ENCODE data around the gene PTPRD.

The PTPRD gene

DNA sequence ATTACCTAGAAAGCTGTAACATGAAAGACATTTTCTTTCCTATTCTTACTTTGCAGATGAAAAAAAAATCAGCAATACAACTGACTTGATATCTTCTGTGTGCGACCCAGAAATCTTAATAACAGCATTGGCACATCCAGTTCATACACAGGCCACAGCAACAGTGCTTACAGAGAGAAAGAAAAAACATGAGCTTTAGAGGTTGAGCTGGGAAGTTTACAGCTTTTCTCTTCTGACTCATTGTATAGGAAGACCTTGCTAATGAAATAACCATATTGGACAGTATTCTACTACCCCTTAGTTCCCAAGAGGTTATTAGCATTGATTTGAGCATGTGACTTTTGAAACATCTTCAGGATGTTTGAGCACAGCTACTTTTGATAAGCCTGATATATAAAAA is 1779.8 kb downstream of the PTPRD start:
- Histone ChIP-seq H3K27me3 (ENCODE audit: insufficient read depth, insufficient read length) (no peaks in the 10 kb centered on the region), H3K4me1 (ENCODE audit: insufficient read depth, insufficient read length) (no peaks in the 10 kb centered on the region), H3K36me3 (ENCODE audit: insufficient read depth, insufficient read length, low read length) (no peaks in the 10 kb centered on the region), H3K9ac (ENCODE audit: insufficient read length, low read depth) (no peak overlapping the region), H3K9me3 (ENCODE audit: insufficient read depth, low read length) (no peaks in the 10 kb centered on the region), H3K4me3 (ENCODE audit: insufficient read length, low read depth) (no peak overlapping the region)
- no peak for DNase-seq (ENCODE audit: low read depth, low spot score)
- no peak for TF ChIP-seq YY1 (IDR thresholded peaks at IDR 0.05; ENCODE audit: insufficient read depth, insufficient read length)

DNA sequence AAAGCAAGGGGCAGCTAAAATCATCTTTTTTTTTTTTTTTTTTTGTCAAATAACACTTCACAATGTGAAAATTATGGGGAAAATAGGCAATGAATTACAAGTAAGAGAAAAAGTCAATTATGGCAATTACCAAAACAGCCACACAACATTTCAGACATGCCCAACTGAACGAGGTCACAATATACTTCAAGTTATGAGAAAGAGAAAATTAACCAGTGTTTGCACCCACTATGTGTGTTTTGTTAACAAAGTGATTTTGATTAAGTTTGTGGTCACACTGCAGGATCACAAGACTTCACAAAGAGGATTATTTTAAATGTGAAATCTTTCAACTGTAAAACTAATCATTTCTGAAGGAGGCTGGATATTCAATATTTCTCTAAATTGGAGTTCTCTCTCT is 1780.4 kb downstream of the PTPRD start:
- Histone ChIP-seq H3K27me3 (ENCODE audit: insufficient read depth, insufficient read length) (no peaks in the 10 kb centered on the region), H3K9me3 (ENCODE audit: insufficient read depth, low read length) (no peaks in the 10 kb centered on the region), H3K4me3 (ENCODE audit: insufficient read length, low read depth) (no peak overlapping the region), H3K4me1 (ENCODE audit: insufficient read depth, insufficient read length) (no peaks in the 10 kb centered on the region), H3K9ac (ENCODE audit: insufficient read length, low read depth) (no peak overlapping the region), H3K36me3 (ENCODE audit: insufficient read depth, insufficient read length, low read length) (no peaks in the 10 kb centered on the region)
- TF ChIP-seq SUZ12 (IDR thresholded peaks at IDR 0.05; ENCODE audit: extremely low read depth, insufficient read depth, insufficient read length) (no peak), ZNF274 (IDR thresholded peaks at IDR 0.05; ENCODE audit: low read depth, low read length) (no peak), YY1 (IDR thresholded peaks at IDR 0.05; ENCODE audit: insufficient read depth, insufficient read length) (no peak)
- no peak for DNase-seq (ENCODE audit: low read depth, low spot score)

DNA sequence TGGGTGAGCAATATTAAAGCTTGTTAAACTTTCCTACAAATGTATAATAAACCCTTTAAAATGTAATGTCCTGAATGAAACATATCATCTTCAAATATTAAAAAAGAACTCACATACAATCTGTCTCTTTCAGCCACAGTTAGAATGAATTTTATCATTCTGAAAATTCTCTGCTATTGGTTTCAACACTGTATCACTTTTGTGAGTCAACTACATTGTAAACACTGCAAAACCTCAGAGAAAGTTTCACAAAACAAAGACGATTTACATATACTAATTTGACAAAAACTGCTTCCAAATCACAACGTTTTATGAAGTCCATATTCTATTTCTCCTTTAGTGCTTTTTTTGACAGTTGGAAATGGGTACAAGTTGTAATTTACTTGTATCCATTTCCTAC is 1781.2 kb downstream of the PTPRD start:
- Histone ChIP-seq H3K4me3 (ENCODE audit: insufficient read length, low read depth) (no peak overlapping the region), H3K36me3 (ENCODE audit: insufficient read depth, insufficient read length, low read length) (no peaks in the 10 kb centered on the region), H3K9me3 (ENCODE audit: insufficient read depth, low read length) (no peaks in the 10 kb centered on the region), H3K4me1 (ENCODE audit: insufficient read depth, insufficient read length) (no peaks in the 10 kb centered on the region), H3K9ac (ENCODE audit: insufficient read length, low read depth) (no peak overlapping the region), H3K27me3 (ENCODE audit: insufficient read depth, insufficient read length) (no peaks in the 10 kb centered on the region)
- no peak for DNase-seq (ENCODE audit: low read depth, low spot score)
- TF ChIP-seq YY1 (IDR thresholded peaks at IDR 0.05; ENCODE audit: insufficient read depth, insufficient read length): no peak
- TF ChIP-seq SUZ12 (IDR thresholded peaks at IDR 0.05; ENCODE audit: extremely low read depth, insufficient read depth, insufficient read length): no peak
- no peak for TF ChIP-seq ZNF274 (IDR thresholded peaks at IDR 0.05; ENCODE audit: low read depth, low read length)

DNA sequence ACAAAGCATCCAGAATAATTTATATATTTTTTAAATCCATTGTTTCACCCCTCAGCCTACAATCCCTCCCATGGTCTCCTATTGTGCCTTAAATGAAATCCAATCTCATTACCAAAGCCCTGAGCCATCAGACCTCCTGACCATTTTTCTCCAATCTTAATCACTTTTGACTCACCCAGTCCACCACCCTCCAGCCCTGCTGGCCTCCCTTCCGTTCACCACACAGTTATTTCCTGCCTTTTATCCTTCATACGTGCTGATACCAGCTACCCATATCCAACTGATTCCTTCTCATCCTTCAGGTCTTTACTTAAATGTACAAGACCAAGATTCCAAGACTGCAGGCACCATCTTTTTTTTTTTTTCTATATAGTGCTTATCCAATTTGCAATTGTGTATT is 1786.5 kb downstream of the PTPRD start:
- no peaks in the 10 kb centered on the region; the same call in 1 of the 2 replicates for H3K9me3 ChIP-seq (ENCODE audit: insufficient read depth, low read length)
- no peak for DNase-seq (ENCODE audit: low read depth, low spot score)
- H3K27me3 ChIP-seq (ENCODE audit: insufficient read depth, insufficient read length): no peaks in the 10 kb centered on the region
- H3K4me1 ChIP-seq (ENCODE audit: insufficient read depth, insufficient read length): no peaks in the 10 kb centered on the region
- no peak for TF ChIP-seq ZNF274 (IDR thresholded peaks at IDR 0.05; ENCODE audit: low read depth, low read length)
- TF ChIP-seq SUZ12 (IDR thresholded peaks at IDR 0.05; ENCODE audit: extremely low read depth, insufficient read depth, insufficient read length): no peak
- TF ChIP-seq YY1 (IDR thresholded peaks at IDR 0.05; ENCODE audit: insufficient read depth, insufficient read length): no peak
- H3K4me3 ChIP-seq (ENCODE audit: insufficient read length, low read depth): no peak overlapping the region
- no peaks in the 10 kb centered on the region for H3K36me3 ChIP-seq (ENCODE audit: insufficient read depth, insufficient read length, low read length)
- H3K9ac ChIP-seq (ENCODE audit: insufficient read length, low read depth): no peak overlapping the region

DNA sequence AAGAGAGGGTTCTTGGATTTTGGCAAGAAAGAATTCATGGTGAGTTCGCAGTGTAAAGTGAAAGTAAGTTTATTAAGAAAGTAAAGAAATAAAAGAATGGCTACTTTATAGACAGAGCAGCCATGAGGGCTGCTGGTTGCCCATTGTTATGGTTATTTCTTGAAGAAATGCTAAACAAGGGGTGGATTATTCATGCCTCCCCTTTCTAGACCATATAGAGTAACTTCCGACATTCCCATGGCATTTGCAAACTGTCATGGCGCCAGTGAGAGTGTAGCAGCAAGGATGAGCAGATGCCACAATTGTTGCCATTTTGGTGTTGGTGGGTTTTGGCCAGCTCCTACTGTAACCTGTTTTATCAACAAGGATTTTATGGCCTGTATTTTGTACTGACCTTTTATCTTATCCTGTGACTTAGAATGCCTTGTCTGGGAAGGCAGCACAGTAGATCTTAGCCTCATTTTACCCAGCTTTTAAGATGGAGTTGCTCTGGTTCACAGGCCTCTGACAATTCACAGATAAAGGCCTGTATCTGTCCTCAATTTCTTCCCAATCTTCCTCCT is 1787.1 kb downstream of the PTPRD start:
- Histone ChIP-seq H3K4me1 (ENCODE audit: insufficient read depth, insufficient read length) (no peaks in the 10 kb centered on the region), H3K4me3 (ENCODE audit: insufficient read length, low read depth) (no peak overlapping the region), H3K9ac (ENCODE audit: insufficient read length, low read depth) (no peak overlapping the region), H3K36me3 (ENCODE audit: insufficient read depth, insufficient read length, low read length) (no peaks in the 10 kb centered on the region), H3K27me3 (ENCODE audit: insufficient read depth, insufficient read length) (no peaks in the 10 kb centered on the region), H3K9me3 (ENCODE audit: insufficient read depth, low read length) (no peaks in the 10 kb centered on the region; the same call in 1 of the 2 replicates)
- TF ChIP-seq YY1 (IDR thresholded peaks at IDR 0.05; ENCODE audit: insufficient read depth, insufficient read length) (no peak), SUZ12 (IDR thresholded peaks at IDR 0.05; ENCODE audit: extremely low read depth, insufficient read depth, insufficient read length) (no peak), ZNF274 (IDR thresholded peaks at IDR 0.05; ENCODE audit: low read depth, low read length) (no peak)
- DNase-seq (ENCODE audit: low read depth, low spot score): peak; percentile 9

DNA sequence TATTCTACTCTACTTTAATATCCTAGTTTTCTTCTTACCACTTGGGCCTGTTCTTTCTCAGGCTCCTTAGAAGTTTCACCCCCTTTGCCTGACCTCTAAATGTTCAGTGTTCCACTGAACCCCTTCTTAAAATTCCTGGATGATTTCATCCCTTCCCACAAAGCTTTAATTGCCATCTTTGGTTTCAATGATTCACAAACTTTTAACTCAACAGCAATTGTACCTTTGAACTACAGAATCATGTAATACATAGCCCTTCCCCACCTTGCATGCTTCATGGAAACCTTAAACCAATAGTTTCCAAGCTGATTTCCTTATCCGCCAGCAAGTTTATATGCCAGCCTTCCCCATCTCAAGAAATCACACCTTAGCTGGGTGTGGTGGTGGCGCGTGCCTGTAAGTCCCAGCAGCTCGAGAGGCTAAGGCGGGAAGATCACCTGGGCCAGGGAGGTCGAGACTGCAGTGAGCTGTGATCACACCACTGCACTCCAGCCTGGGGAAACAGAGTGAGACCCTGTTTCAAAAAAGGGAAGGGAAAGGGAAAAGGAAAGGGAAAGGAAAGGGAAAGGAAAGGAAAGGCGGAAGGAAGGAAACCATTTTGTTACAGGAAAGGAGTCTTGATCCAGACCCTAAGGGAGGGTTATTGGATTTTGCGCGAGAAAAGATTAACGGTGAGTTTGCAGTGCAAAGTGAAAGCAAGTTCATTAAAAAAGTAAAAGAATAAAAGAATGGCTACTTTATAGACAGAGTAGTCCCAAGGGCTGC is 1789.5 kb downstream of the PTPRD start:
- DNase-seq (ENCODE audit: low read depth, low spot score): no peak
- TF ChIP-seq SUZ12 (IDR thresholded peaks at IDR 0.05; ENCODE audit: extremely low read depth, insufficient read depth, insufficient read length): no peak
- TF ChIP-seq ZNF274 (IDR thresholded peaks at IDR 0.05; ENCODE audit: low read depth, low read length): no peak
- no peak for TF ChIP-seq YY1 (IDR thresholded peaks at IDR 0.05; ENCODE audit: insufficient read depth, insufficient read length)
- H3K36me3 ChIP-seq (ENCODE audit: insufficient read depth, insufficient read length, low read length): no peaks in the 10 kb centered on the region
- H3K9ac ChIP-seq (ENCODE audit: insufficient read length, low read depth): no peak overlapping the region
- H3K4me3 ChIP-seq (ENCODE audit: insufficient read length, low read depth): no peak overlapping the region
- no peaks in the 10 kb centered on the region; the same call in 1 of the 2 replicates for H3K9me3 ChIP-seq (ENCODE audit: insufficient read depth, low read length)
- no peaks in the 10 kb centered on the region for H3K4me1 ChIP-seq (ENCODE audit: insufficient read depth, insufficient read length)
- H3K27me3 ChIP-seq (ENCODE audit: insufficient read depth, insufficient read length): no peaks in the 10 kb centered on the region

DNA sequence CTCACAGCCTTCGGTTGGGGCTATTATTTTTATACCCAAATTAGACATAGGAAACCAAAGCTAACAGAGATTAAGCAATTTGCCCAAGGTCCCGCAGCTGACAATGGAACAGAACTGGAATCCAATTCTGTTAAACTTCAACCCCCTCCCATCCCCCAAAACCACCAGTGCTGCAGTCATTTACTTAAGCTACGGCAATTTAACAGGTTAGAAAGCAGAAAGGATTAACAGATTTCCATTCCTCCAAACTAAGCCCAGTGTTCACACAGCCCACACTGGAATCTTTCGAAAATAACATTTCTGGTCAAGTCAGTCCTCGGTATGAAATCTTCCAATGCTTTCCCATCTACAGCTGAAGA is 1790.2 kb downstream of the PTPRD start:
- Histone ChIP-seq H3K27me3 (ENCODE audit: insufficient read depth, insufficient read length) (no peaks in the 10 kb centered on the region), H3K4me3 (ENCODE audit: insufficient read length, low read depth) (no peak overlapping the region), H3K4me1 (ENCODE audit: insufficient read depth, insufficient read length) (no peaks in the 10 kb centered on the region), H3K9ac (ENCODE audit: insufficient read length, low read depth) (no peak overlapping the region), H3K36me3 (ENCODE audit: insufficient read depth, insufficient read length, low read length) (no peaks in the 10 kb centered on the region), H3K9me3 (ENCODE audit: insufficient read depth, low read length) (no peaks in the 10 kb centered on the region; the same call in 1 of the 2 replicates)
- no peak for TF ChIP-seq SUZ12 (IDR thresholded peaks at IDR 0.05; ENCODE audit: extremely low read depth, insufficient read depth, insufficient read length)
- TF ChIP-seq ZNF274 (IDR thresholded peaks at IDR 0.05; ENCODE audit: low read depth, low read length): no peak
- no peak for TF ChIP-seq YY1 (IDR thresholded peaks at IDR 0.05; ENCODE audit: insufficient read depth, insufficient read length)
- DNase-seq (ENCODE audit: low read depth, low spot score): no peak
